ENCODE measurements around the gene SCNN1A.

Gene SCNN1A

DNA sequence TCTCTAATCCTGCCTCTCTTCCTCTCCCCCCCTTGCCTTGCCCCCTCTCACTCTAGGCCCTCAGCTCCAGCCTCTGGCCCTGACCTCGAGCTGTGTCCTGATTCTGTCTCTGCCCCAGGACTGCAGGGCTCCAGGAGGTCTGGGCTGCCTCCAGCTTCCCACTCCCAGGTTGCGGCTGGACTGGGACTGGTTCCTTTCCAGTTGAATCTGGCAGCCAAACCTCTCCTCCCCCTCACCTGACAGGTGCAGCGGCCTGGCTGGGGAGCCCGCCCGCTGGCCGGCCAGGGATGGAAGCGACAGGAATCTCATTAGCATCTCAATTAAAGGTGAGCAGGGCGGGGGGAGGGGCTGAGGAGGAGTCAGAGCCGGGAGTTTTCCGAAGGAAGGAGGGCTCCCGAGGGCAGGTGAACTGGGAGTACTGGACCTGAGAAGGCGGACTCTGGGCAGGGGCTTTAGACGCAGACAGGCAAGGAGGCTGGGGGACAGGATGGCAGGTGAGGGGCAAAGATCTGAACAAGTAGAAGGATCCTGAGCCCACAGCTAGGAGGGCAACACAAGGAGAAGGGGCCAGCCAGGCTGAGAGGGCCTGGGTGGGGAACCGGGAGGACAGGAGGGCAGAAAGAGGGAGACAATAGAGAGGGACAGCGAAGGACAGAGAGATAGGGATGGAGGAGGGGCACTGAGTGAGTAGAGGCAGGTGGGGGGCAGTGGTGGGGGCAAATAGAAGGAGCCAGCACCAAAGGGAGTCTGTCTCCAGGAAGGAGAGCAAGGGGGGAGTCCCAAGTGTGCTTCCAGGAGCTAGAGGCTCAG lies at the start of gene SCNN1A:
Gene SCNN1A, minus strand, starts transcription at position 295 of the 810 bp plus-strand sequence. CDS start 780 bp downstream, outside the sequence.
- H3K27me3 Mint-ChIP-seq (ENCODE audit: low read depth), result peaks cover 9% of the 10 kb centered on the region
- no peaks in the 10 kb centered on the region for H3K9me3 Mint-ChIP-seq
- H3K4me1 Mint-ChIP-seq (ENCODE audit: low read depth), result peaks cover 26% of the 10 kb centered on the region
- H3K27ac Mint-ChIP-seq, result peak within 1 kb of the TSS; percentile 71
- no peaks in the 10 kb centered on the region for H3K36me3 Mint-ChIP-seq (ENCODE audit: low read depth)
- H3K4me3 Mint-ChIP-seq, result peak within 1 kb of the TSS; percentile 40

DNA sequence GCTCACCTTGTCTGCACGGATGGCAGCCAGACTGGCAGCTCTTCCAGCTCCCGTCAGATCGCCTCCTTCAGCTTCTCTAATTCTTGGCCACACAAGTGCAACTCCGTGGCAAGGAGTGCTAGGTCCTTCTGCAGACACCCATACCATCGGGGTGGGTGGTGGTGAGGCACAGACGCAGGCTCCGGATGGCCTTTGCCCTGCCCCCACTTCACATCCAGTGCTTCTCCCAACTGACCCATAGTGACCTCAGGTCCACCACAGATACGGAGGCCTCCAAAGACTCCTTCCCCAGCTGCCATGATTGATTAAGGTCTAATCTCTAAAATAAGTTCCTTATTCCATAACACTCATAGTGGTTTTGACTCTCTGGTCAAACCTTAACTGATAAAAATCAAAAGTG lies 49.5 kb upstream of the SCNN1A start:
- Mint-ChIP-seq H3K27me3 (ENCODE audit: low read depth) (peaks cover 3% of the 10 kb centered on the region), H3K36me3 (ENCODE audit: low read depth) (no peaks in the 10 kb centered on the region), H3K4me1 (ENCODE audit: low read depth) (peaks cover 34% of the 10 kb centered on the region), H3K27ac (peak overlapping the region; percentile 26), H3K4me3 (no peak overlapping the region), H3K9me3 (no peaks in the 10 kb centered on the region)

GRCh38 chr12:6424008-6424347 lies 48.6 kb upstream of the SCNN1A start:
- Mint-ChIP-seq H3K9me3 (no peaks in the 10 kb centered on the region), H3K27me3 (ENCODE audit: low read depth) (peaks cover 3% of the 10 kb centered on the region), H3K27ac (peak overlapping the region; percentile 79), H3K4me1 (ENCODE audit: low read depth) (peaks cover 34% of the 10 kb centered on the region), H3K36me3 (ENCODE audit: low read depth) (no peaks in the 10 kb centered on the region), H3K4me3 (no peak overlapping the region)

- Mint-ChIP-seq H3K27me3 (ENCODE audit: low read depth) (peaks cover 3% of the 10 kb centered on the region), H3K9me3 (no peaks in the 10 kb centered on the region), H3K4me3 (no peak overlapping the region), H3K36me3 (ENCODE audit: low read depth) (no peaks in the 10 kb centered on the region), H3K27ac (peak overlapping the region; percentile 79), H3K4me1 (ENCODE audit: low read depth) (peaks cover 34% of the 10 kb centered on the region)
Observed at GRCh38 chr12:6423267-6424007, 48.1 kb upstream of the SCNN1A start.

- Mint-ChIP-seq H3K9me3 (no peaks in the 10 kb centered on the region), H3K4me3 (no peak overlapping the region), H3K27ac (no peak overlapping the region), H3K36me3 (ENCODE audit: low read depth) (no peaks in the 10 kb centered on the region), H3K27me3 (ENCODE audit: low read depth) (peaks cover 6% of the 10 kb centered on the region), H3K4me1 (ENCODE audit: low read depth) (peaks cover 20% of the 10 kb centered on the region)
Observed at GRCh38 chr12:6420364-6420763, 45.0 kb upstream of the SCNN1A start.

DNA sequence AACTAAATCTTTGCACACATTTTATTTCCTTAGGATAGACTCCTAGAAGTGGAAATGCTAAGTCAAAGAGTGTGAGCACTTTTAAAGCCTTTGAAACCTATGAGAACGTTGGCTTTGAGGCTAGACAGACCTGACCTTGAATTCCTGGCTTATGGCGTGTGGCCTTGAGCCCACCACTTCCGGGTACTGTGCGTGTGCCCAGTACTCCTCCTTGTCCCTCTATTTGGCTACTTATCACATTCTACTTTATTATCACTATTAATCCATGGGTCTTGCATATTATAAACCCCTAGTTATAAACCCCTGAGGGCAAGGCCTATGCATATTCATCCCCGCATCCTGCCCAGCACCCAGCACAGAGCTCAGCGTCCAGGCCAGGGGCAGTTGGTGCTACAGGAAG lies 43.4 kb upstream of the SCNN1A start:
- Mint-ChIP-seq H3K27me3 (ENCODE audit: low read depth) (peaks cover 6% of the 10 kb centered on the region), H3K4me1 (ENCODE audit: low read depth) (peaks cover 15% of the 10 kb centered on the region), H3K36me3 (ENCODE audit: low read depth) (no peaks in the 10 kb centered on the region), H3K9me3 (no peaks in the 10 kb centered on the region), H3K27ac (no peak overlapping the region), H3K4me3 (no peak overlapping the region)

GRCh38 chr12:6416596-6416995 lies 41.2 kb upstream of the SCNN1A start:
- no peaks in the 10 kb centered on the region for H3K9me3 Mint-ChIP-seq
- no peak overlapping the region for H3K4me3 Mint-ChIP-seq
- H3K27me3 Mint-ChIP-seq (ENCODE audit: low read depth), result peaks cover 9% of the 10 kb centered on the region
- H3K4me1 Mint-ChIP-seq (ENCODE audit: low read depth), result peaks cover 8% of the 10 kb centered on the region
- H3K36me3 Mint-ChIP-seq (ENCODE audit: low read depth), result no peaks in the 10 kb centered on the region
- no peak overlapping the region for H3K27ac Mint-ChIP-seq

DNA sequence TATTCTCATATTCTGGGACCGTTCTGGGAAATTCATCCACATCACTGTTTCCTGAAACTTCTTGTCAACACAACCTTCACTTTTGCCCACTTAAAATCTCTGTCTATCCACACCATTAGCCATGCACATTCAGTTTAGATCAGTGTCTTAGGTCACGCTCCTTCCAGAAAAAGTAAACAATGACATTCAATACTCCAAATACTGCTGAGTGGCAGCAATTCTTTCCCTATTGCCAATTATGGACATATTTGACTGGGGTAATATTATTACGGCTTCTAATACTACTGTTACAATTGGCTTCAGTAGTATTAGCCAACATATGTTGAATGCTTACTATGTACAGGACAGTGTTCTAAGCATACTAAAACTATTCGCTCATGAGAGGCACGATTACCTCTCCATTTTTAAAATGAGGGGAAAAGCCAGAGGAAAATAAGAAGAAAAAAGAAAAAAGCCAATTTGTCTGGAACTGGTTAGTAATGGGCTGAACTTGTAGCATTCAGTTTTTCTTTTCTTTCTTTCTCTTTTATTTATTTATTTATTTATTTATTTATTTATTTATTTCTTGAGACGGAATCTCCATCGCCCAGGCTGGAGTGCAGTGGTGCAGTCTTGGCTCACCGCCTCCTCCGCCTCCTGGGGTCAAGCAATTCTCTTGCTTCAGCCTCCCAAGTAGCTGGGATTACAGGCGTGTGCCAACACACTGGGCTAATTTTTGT lies 32.0 kb upstream of the SCNN1A start:
- no peaks in the 10 kb centered on the region for H3K4me1 Mint-ChIP-seq (ENCODE audit: low read depth)
- H3K9me3 Mint-ChIP-seq, result no peaks in the 10 kb centered on the region
- H3K4me3 Mint-ChIP-seq, result no peak overlapping the region
- no peaks in the 10 kb centered on the region for H3K36me3 Mint-ChIP-seq (ENCODE audit: low read depth)
- no peak overlapping the region for H3K27ac Mint-ChIP-seq
- peaks cover 33% of the 10 kb centered on the region for H3K27me3 Mint-ChIP-seq (ENCODE audit: low read depth)

- Mint-ChIP-seq H3K4me1 (ENCODE audit: low read depth) (no peaks in the 10 kb centered on the region), H3K36me3 (ENCODE audit: low read depth) (no peaks in the 10 kb centered on the region), H3K9me3 (no peaks in the 10 kb centered on the region), H3K27me3 (ENCODE audit: low read depth) (peaks cover 30% of the 10 kb centered on the region), H3K4me3 (no peak overlapping the region), H3K27ac (no peak overlapping the region)
Observed at GRCh38 chr12:6405963-6406362, 30.6 kb upstream of the SCNN1A start.

DNA sequence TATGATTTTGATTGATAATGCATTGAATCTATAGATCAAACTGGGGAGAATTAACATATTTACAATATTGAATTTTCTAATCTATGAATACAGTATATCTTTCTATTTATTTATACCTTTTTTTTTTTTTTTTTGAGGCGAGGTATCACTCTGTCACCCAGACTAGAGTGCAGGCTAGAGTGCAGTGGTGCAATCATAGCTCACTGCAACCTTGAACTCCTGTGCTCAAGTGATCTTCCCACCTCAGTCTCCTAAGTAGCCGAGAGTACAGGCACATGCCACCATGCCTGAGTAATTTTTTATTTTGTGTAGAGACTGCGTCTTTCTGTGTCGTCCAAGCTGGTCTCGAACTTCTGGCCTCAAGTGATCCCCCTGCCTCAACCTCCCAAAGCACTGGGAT lies 29.0 kb upstream of the SCNN1A start:
- H3K36me3 Mint-ChIP-seq (ENCODE audit: low read depth), result no peaks in the 10 kb centered on the region
- peaks cover 27% of the 10 kb centered on the region for H3K27me3 Mint-ChIP-seq (ENCODE audit: low read depth)
- no peaks in the 10 kb centered on the region for H3K9me3 Mint-ChIP-seq
- H3K27ac Mint-ChIP-seq, result no peak overlapping the region
- no peaks in the 10 kb centered on the region for H3K4me1 Mint-ChIP-seq (ENCODE audit: low read depth)
- no peak overlapping the region for H3K4me3 Mint-ChIP-seq

DNA sequence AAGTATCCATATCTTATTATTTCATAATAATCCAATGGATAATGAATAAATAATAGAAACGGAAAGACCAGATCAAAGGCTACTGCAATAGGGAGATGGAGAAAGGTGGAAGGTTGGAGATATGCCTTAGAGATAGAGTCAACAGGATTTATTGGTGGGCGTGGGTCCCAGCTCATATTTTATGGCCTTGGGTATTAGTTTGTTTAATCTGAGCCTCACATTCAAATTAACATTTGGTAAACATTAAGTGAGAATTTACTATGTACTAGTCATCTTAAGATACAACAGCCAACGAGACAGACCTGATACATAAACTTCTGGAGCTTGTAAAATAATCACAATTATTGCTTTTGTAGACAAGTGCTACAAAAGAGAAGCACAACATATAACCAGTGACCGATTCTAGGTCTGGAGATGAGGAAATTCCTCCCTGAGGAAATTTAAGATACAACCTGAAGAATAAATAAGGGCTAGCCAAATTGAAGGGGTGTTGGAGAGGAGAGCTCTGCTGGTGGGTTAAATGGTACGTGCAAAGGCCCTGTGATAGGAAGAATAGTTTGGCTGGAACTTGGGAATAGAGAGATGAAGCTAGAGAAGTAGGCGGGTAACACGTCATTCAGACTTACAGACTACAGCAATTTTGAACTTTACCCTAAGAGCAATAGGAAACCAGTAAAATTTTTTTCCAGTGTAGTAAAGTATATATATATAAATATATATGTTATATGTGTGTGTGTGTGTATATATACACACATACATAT lies 24.7 kb upstream of the SCNN1A start:
- no peaks in the 10 kb centered on the region for H3K36me3 Mint-ChIP-seq (ENCODE audit: low read depth)
- peaks cover 19% of the 10 kb centered on the region for H3K27me3 Mint-ChIP-seq (ENCODE audit: low read depth)
- H3K4me1 Mint-ChIP-seq (ENCODE audit: low read depth), result no peaks in the 10 kb centered on the region
- no peaks in the 10 kb centered on the region for H3K9me3 Mint-ChIP-seq
- H3K27ac Mint-ChIP-seq, result no peak overlapping the region
- H3K4me3 Mint-ChIP-seq, result no peak overlapping the region

DNA sequence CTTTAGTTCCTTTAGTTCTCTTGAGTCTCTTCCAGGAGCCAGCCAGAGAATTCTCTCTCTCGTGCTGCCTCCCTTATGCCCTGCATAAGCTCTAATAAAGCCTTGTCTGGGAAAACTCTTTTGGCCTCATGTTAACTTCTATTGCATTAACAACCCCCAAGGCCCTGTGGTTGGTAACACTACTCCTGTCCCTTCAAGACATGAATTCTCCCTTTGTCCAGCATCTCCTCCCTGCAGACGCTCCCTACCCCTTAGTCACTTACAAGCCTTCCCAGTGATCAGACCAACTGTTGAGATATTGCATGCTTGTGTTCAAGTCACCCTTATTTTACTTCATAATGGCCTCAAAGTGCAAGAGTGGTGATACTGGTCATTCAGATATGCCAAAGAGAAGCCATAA lies 20.7 kb upstream of the SCNN1A start:
- H3K4me3 Mint-ChIP-seq, result no peak overlapping the region
- H3K27me3 Mint-ChIP-seq (ENCODE audit: low read depth), result peaks cover 7% of the 10 kb centered on the region
- H3K27ac Mint-ChIP-seq, result no peak overlapping the region
- no peaks in the 10 kb centered on the region for H3K9me3 Mint-ChIP-seq
- H3K4me1 Mint-ChIP-seq (ENCODE audit: low read depth), result no peaks in the 10 kb centered on the region
- H3K36me3 Mint-ChIP-seq (ENCODE audit: low read depth), result no peaks in the 10 kb centered on the region

DNA sequence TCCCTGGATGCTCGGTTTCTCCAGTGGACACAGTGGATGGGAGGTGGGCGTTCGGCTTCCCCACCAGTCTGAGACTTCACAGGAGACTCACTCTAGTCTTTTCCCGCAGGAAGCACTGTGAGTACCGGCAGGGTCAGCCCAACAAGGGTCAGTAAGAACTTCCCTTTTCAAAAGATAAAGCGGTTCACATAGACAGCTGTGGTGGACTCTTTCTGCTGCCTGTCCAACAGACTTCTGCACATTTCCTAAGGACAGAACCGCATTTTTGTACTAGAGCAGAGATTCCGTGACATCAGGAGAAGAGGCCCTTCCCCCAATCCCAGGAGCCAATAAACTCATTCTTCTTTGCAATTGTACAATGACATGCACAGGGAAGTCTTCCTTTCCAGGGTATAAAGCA lies 19.0 kb upstream of the SCNN1A start:
- Mint-ChIP-seq H3K4me1 (ENCODE audit: low read depth) (no peaks in the 10 kb centered on the region), H3K27ac (no peak overlapping the region), H3K27me3 (ENCODE audit: low read depth) (peaks cover 7% of the 10 kb centered on the region), H3K9me3 (no peaks in the 10 kb centered on the region), H3K36me3 (ENCODE audit: low read depth) (no peaks in the 10 kb centered on the region), H3K4me3 (no peak overlapping the region)

- Mint-ChIP-seq H3K4me3 (no peak overlapping the region), H3K27ac (no peak overlapping the region), H3K4me1 (ENCODE audit: low read depth) (no peaks in the 10 kb centered on the region), H3K27me3 (ENCODE audit: low read depth) (peaks cover 14% of the 10 kb centered on the region), H3K9me3 (no peaks in the 10 kb centered on the region), H3K36me3 (ENCODE audit: low read depth) (no peaks in the 10 kb centered on the region)
Observed at GRCh38 chr12:6393109-6393508, 17.7 kb upstream of the SCNN1A start.
